HFFc6 (cell line): ENCODE results near the gene ELOVL6. TPM values are rescaled to one million over a fixed set of nuclear protein-coding genes. Genes with fewer than 3 reads are reported as not detected.

Source experiments
- DNase-seq: peaks from one replicate; pipeline ENCODE4 v3.0.0-alpha.2; 2018
- H3K27ac Mint-ChIP-seq: 2 replicates; pipeline ENCODE4 v1.8.0; 2020; ENCODE audit warnings: mild to moderate bottlenecking, mixed read lengths
- H3K27me3 Mint-ChIP-seq: 2 replicates; pipeline ENCODE4 v1.8.0; 2021; ENCODE audit warnings: mild to moderate bottlenecking, moderate library complexity, mixed read lengths; ENCODE audit not compliant: insufficient read depth
- H3K36me3 Mint-ChIP-seq: 2 replicates; pipeline ENCODE4 v1.8.0; 2021; ENCODE audit warnings: low read depth, mixed read lengths
- H3K4me1 Mint-ChIP-seq: 2 replicates; pipeline ENCODE4 v1.8.0; 2020; ENCODE audit warnings: low read depth, mixed read lengths
- H3K4me3 Mint-ChIP-seq: 2 replicates; pipeline ENCODE4 v1.8.0; 2020; ENCODE audit warnings: mild to moderate bottlenecking, moderate library complexity, mixed read lengths
- H3K9me3 Mint-ChIP-seq: 2 replicates; pipeline ENCODE4 v1.8.0; 2020; ENCODE audit warnings: mild to moderate bottlenecking, mixed read lengths
- CTCF ChIP-seq: fragments of 200-600 bp; sonication (generic); IDR thresholded peaks from 2 replicates; pipeline ENCODE4 v1.5.0; 2021; ENCODE audit warnings: antibody characterized with exemption, mild to moderate bottlenecking
- total RNA-seq, 6 experiments: library from RNA; stranded (reverse); fragmentation: NEBNext Ultra II Directional; extraction: Animal tissue kit (Norgen Biotek cat#: 25700); gene quantifications; 2 replicates in 1 of 6; 3 replicates in 5 of 6; pipeline ENCODE4 v1.2.3, GENCODE V29; 2021

Gene ELOVL6
- total RNA-seq, 6 experiments from 2014 or later: 21.0 to 26.2 (median 22.5) TPM

DNA sequence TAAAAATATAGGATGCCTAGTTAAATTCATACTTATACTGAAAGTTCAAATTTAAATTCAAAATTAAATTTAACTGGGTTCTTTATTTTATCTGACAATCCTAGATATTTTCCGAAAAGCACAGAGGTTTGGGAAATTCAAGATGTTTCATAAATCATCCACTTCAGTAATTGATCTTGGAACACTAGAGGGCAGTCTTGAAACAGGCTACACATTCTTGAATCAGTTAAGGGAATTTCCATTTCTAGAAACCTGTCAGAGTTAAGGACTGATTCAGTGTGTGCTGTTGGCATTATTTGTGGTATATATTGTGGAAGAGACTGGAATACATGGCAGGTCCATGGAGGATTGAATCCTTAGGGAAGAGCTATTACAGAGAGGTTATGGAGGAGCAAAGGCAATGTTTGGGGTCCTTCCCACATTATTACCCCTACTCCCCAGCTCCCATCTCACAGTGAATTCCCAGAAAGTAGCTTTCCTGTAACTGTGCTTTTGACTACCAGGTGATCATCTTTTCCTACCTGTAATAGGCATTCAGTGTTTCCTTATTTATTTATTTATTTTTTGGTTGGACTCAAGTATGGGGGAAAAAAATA, 192.9 kb downstream of the ELOVL6 start:
- no peaks in the 10 kb centered on the region for H3K27me3 Mint-ChIP-seq
- H3K27ac Mint-ChIP-seq: no peak overlapping the region
- H3K4me1 Mint-ChIP-seq: no peaks in the 10 kb centered on the region
- no peaks in the 10 kb centered on the region for H3K9me3 Mint-ChIP-seq
- DNase-seq: peak; percentile 69
- TF ChIP-seq CTCF: peak; percentile 89
- no peak overlapping the region for H3K4me3 Mint-ChIP-seq
- H3K36me3 Mint-ChIP-seq: no peaks in the 10 kb centered on the region

GRCh38 chr4:110004556-110004955, 193.9 kb downstream of the ELOVL6 start:
- no peak overlapping the region for H3K4me3 Mint-ChIP-seq
- H3K36me3 Mint-ChIP-seq: no peaks in the 10 kb centered on the region
- H3K27ac Mint-ChIP-seq: no peak overlapping the region
- no peak for TF ChIP-seq CTCF
- no peaks in the 10 kb centered on the region for H3K27me3 Mint-ChIP-seq
- H3K4me1 Mint-ChIP-seq: no peaks in the 10 kb centered on the region
- DNase-seq: no peak
- no peaks in the 10 kb centered on the region for H3K9me3 Mint-ChIP-seq

GRCh38 chr4:110003401-110004187, 194.8 kb downstream of the ELOVL6 start:
- Mint-ChIP-seq H3K9me3 (no peaks in the 10 kb centered on the region), H3K27me3 (peaks cover 1% of the 10 kb centered on the region; the same call in 1 of the 2 replicates), H3K4me3 (no peak overlapping the region), H3K27ac (no peak overlapping the region), H3K4me1 (no peaks in the 10 kb centered on the region), H3K36me3 (no peaks in the 10 kb centered on the region)
- TF ChIP-seq CTCF: no peak
- DNase-seq: peak; percentile 8

DNA sequence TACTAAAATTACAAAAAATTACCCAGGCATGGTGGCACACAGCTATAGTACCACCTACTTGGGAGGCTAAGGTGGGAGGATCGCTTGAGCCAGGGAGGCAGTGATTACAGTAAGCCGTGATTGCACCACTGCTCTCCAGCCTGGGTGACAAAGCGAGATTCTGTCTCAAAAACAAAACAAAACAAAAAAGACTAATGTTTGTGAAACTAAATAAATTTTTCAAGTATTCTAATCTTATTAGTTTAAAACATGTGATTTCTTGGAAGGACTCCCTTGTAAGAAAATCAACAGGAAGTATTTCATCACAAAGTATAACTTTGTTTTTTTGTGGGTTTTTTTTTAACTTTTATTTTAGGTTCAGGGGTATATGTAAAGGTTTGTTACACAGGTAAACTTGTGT, 196.1 kb downstream of the ELOVL6 start:
- no peak for TF ChIP-seq CTCF
- no peak overlapping the region for H3K27ac Mint-ChIP-seq
- no peaks in the 10 kb centered on the region for H3K4me1 Mint-ChIP-seq
- no peaks in the 10 kb centered on the region for H3K36me3 Mint-ChIP-seq
- H3K4me3 Mint-ChIP-seq: no peak overlapping the region
- DNase-seq: no peak
- peaks cover 2% of the 10 kb centered on the region; the same call in 1 of the 2 replicates for H3K27me3 Mint-ChIP-seq
- no peaks in the 10 kb centered on the region for H3K9me3 Mint-ChIP-seq

DNA sequence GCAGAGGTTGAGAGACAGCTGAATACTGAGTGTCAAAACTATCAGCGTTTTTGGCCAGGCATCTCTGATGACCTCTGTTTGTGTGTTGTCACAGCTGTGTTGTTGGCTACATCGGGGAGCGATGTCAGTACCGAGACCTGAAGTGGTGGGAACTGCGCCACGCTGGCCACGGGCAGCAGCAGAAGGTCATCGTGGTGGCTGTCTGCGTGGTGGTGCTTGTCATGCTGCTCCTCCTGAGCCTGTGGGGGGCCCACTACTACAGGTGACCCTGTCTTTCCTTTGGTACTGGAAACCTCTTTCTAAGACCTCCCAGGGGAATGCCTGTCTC, 198.9 kb downstream of the ELOVL6 start:
- no peaks in the 10 kb centered on the region for H3K9me3 Mint-ChIP-seq
- no peaks in the 10 kb centered on the region for H3K36me3 Mint-ChIP-seq
- peaks cover 2% of the 10 kb centered on the region for H3K27me3 Mint-ChIP-seq
- no peak for TF ChIP-seq CTCF
- DNase-seq: no peak
- H3K4me1 Mint-ChIP-seq: 0 out of 2 replicates have a peak, but pooled peaks cover 6% of the 10 kb centered on the region
- H3K27ac Mint-ChIP-seq: no peak overlapping the region
- no peak overlapping the region for H3K4me3 Mint-ChIP-seq
